SK-N-SH treated with all-trans-retinoic acid at 6 μM for 48 hours (cell line): ENCODE data around the gene LDLRAD2.

ENCODE experiments used
- ATAC-seq: fragments of 200-7000 bp; cut with Tn5 transposase; 3 replicates; pipeline ENCODE4 v1.9.1; 2020; ENCODE audit warnings: mild to moderate bottlenecking, moderate library complexity
- ARNTL ChIP-seq: fragments of 450-650 bp; formaldehyde crosslinking; IDR thresholded peaks from 2 replicates; pipeline ENCODE4 v1.5.0; 2020; ENCODE audit warnings: low read depth, mild to moderate bottlenecking, moderate library complexity, borderline replicate concordance
- BACH2 ChIP-seq: fragments of 250-450 bp; sonication (Bioruptor Pico); IDR thresholded peaks from 2 replicates; pipeline ENCODE4 v1.9.0; 2021; ENCODE audit warnings: mild to moderate bottlenecking, borderline replicate concordance
- CREB5 ChIP-seq: fragments of 250-450 bp; sonication (Bioruptor Pico); IDR thresholded peaks from 2 replicates; pipeline ENCODE4 v1.5.1; 2020; ENCODE audit warnings: low read depth, mild to moderate bottlenecking, moderate library complexity
- CSDC2 ChIP-seq: fragments of 250-450 bp; sonication (Bioruptor Pico); IDR thresholded peaks from 2 replicates; pipeline ENCODE4 v1.5.0; 2020; ENCODE audit warnings: mild to moderate bottlenecking, moderate library complexity
- CSRNP3 ChIP-seq: fragments of 250-450 bp; sonication (Bioruptor Pico); IDR thresholded peaks from 2 replicates; pipeline ENCODE4 v1.5.1; 2021; ENCODE audit warnings: mild to moderate bottlenecking, moderate library complexity
- ESRRG ChIP-seq: fragments of 250-450 bp; sonication (Bioruptor Pico); IDR thresholded peaks from 2 replicates; pipeline ENCODE4 v1.6.1; 2021; ENCODE audit warnings: mild to moderate bottlenecking
- GLIS3 ChIP-seq: fragments of 250-450 bp; sonication (Bioruptor Pico); IDR thresholded peaks from 2 replicates; pipeline ENCODE4 v1.5.0; 2020; ENCODE audit warnings: mild to moderate bottlenecking, moderate library complexity
- ISL1 ChIP-seq: fragments of 250-450 bp; sonication (Bioruptor Pico); IDR thresholded peaks from 2 replicates; pipeline ENCODE4 v2.1.2; 2022; ENCODE audit warnings: mild to moderate bottlenecking, moderate library complexity
- OSR1 ChIP-seq: fragments of 250-450 bp; sonication (Bioruptor Pico); IDR thresholded peaks from 2 replicates; pipeline ENCODE4 v1.8.0; 2022; ENCODE audit warnings: moderate library complexity, mild to moderate bottlenecking, inconsistent platforms
- PATZ1 ChIP-seq: fragments of 250-450 bp; sonication (Bioruptor Pico); IDR thresholded peaks from 2 replicates; pipeline ENCODE4 v1.8.0; 2020; ENCODE audit warnings: mild to moderate bottlenecking, moderate library complexity, borderline replicate concordance
- POU6F1 ChIP-seq: fragments of 250-450 bp; sonication (Bioruptor Pico); IDR thresholded peaks from 2 replicates; pipeline ENCODE4 v1.8.0; 2021; ENCODE audit warnings: low read depth, mild to moderate bottlenecking, moderate library complexity, borderline replicate concordance
- PPARA ChIP-seq: fragments of 250-450 bp; sonication (Bioruptor Pico); IDR thresholded peaks from 2 replicates; pipeline ENCODE4 v1.5.0; 2020; ENCODE audit warnings: mild to moderate bottlenecking, borderline replicate concordance
- RARB ChIP-seq: fragments of 250-450 bp; sonication (Bioruptor Pico); IDR thresholded peaks from 2 replicates; pipeline ENCODE4 v1.8.0; 2021; ENCODE audit warnings: mild to moderate bottlenecking, moderate library complexity
- SNAI2 ChIP-seq: fragments of 250-450 bp; sonication (Bioruptor Pico); IDR thresholded peaks from 2 replicates; pipeline ENCODE4 v1.5.0; 2020; ENCODE audit warnings: mild to moderate bottlenecking, moderate library complexity
- TCF4 ChIP-seq: fragments of 250-450 bp; sonication (Bioruptor Pico); IDR thresholded peaks from 2 replicates; pipeline ENCODE4 v1.8.0; 2021; ENCODE audit warnings: mild to moderate bottlenecking, moderate library complexity, borderline replicate concordance
- TOX ChIP-seq: fragments of 250-450 bp; sonication (Bioruptor Pico); IDR thresholded peaks from 2 replicates; pipeline ENCODE4 v1.8.0; 2021; ENCODE audit warnings: mild to moderate bottlenecking, moderate library complexity, borderline replicate concordance
- TSHZ2 ChIP-seq: fragments of 250-450 bp; sonication (Bioruptor Pico); IDR thresholded peaks from 2 replicates; pipeline ENCODE4 v1.5.0; 2020; ENCODE audit warnings: mild to moderate bottlenecking, moderate library complexity
- ZC3H10 ChIP-seq: fragments of 250-450 bp; sonication (Bioruptor Pico); IDR thresholded peaks from 2 replicates; pipeline ENCODE4 v1.5.1; 2021; ENCODE audit warnings: mild to moderate bottlenecking, moderate library complexity
- ZFP3 ChIP-seq: fragments of 250-450 bp; sonication (Bioruptor Pico); IDR thresholded peaks from 2 replicates; pipeline ENCODE4 v1.5.0; 2020; ENCODE audit warnings: mild to moderate bottlenecking, moderate library complexity
- ZFP30 ChIP-seq: fragments of 450-650 bp; formaldehyde crosslinking; IDR thresholded peaks from 2 replicates; pipeline ENCODE4 v1.5.0; 2022; ENCODE audit warnings: mild to moderate bottlenecking, moderate library complexity
- ZNF565 ChIP-seq: fragments of 450-650 bp; formaldehyde crosslinking; conservative IDR thresholded peaks from 2 replicates; pipeline ENCODE4 v1.5.0; 2020; ENCODE audit warnings: low read depth, mild to moderate bottlenecking, moderate library complexity
- ZNF70 ChIP-seq: fragments of 450-650 bp; formaldehyde crosslinking; IDR thresholded peaks from 2 replicates; pipeline ENCODE4 v1.5.0; 2020; ENCODE audit warnings: mild to moderate bottlenecking, moderate library complexity
- ZNF8 ChIP-seq: fragments of 450-650 bp; formaldehyde crosslinking; IDR thresholded peaks from 2 replicates; pipeline ENCODE4 v1.5.0; 2020; ENCODE audit warnings: mild to moderate bottlenecking, moderate library complexity

LDLRAD2 gene

GRCh38 chr1:21763694-21764419 lies 48.2 kb upstream of the LDLRAD2 start:
- no peak for ATAC-seq
- TF ChIP-seq GLIS3 (CRISPR knock-in tag) = no peak
- TF ChIP-seq CSDC2 (CRISPR knock-in tag) = no peak
- no peak for TF ChIP-seq TSHZ2 (CRISPR knock-in tag)
- TF ChIP-seq TCF4 = no peak

GRCh38 chr1:21764615-21765423 lies 47.2 kb upstream of the LDLRAD2 start:
- peak; percentile 97 for ATAC-seq
- TF ChIP-seq ISL1 (CRISPR knock-in tag) (peak; percentile 97), OSR1 (CRISPR knock-in tag) (no peak), TCF4 (no peak; the same call in 1 of the 2 replicates), GLIS3 (CRISPR knock-in tag) (no peak), PPARA (CRISPR knock-in tag) (no peak), TOX (no peak), ZFP3 (no peak), CSDC2 (CRISPR knock-in tag) (peak; percentile 69; the same call in 1 of the 2 replicates), ZFP30 (CRISPR knock-in tag) (no peak), ZC3H10 (CRISPR knock-in tag) (no peak), TSHZ2 (CRISPR knock-in tag) (no peak), CSRNP3 (CRISPR knock-in tag) (no peak), PATZ1 (no peak), ESRRG (CRISPR knock-in tag) (no peak), ZNF70 (CRISPR knock-in tag) (no peak), BACH2 (CRISPR knock-in tag) (no peak), CREB5 (CRISPR knock-in tag) (peak; percentile 85; the same call in 1 of the 2 replicates), ARNTL (CRISPR knock-in tag) (no peak), POU6F1 (CRISPR knock-in tag) (peak; percentile 62; the same call in 1 of the 2 replicates), SNAI2 (CRISPR knock-in tag) (peak; percentile 71; the same call in 1 of the 2 replicates), RARB (CRISPR knock-in tag) (no peak), ZNF8 (CRISPR knock-in tag) (no peak), ZNF565 (no peak)
- TF ChIP-seq, all 23 proteins: peak for 5
